T-helper 22 cell (primary cell): ENCODE measurements around the gene ITIH5.

Experiments used
- DNase-seq: peaks from one replicate; pipeline ENCODE4 v3.0.0-alpha.2; 2020; ENCODE audit warnings: low read depth

ITIH5 gene

GRCh38 chr10:7547206-7547605 lies 119.6 kb downstream of the ITIH5 start:
- no peak for DNase-seq

GRCh38 chr10:7546385-7546967 lies 120.3 kb downstream of the ITIH5 start:
- DNase-seq, result no peak

- no peak for DNase-seq
Measured at GRCh38 chr10:7545792-7546191, 121.0 kb downstream of the ITIH5 start.

- DNase-seq, result no peak
Measured at GRCh38 chr10:7545261-7545660, 121.5 kb downstream of the ITIH5 start.

- no peak for DNase-seq
Measured at GRCh38 chr10:7544203-7544602, 122.6 kb downstream of the ITIH5 start.

GRCh38 chr10:7542189-7542914 lies 124.4 kb downstream of the ITIH5 start:
- no peak for DNase-seq

DNA sequence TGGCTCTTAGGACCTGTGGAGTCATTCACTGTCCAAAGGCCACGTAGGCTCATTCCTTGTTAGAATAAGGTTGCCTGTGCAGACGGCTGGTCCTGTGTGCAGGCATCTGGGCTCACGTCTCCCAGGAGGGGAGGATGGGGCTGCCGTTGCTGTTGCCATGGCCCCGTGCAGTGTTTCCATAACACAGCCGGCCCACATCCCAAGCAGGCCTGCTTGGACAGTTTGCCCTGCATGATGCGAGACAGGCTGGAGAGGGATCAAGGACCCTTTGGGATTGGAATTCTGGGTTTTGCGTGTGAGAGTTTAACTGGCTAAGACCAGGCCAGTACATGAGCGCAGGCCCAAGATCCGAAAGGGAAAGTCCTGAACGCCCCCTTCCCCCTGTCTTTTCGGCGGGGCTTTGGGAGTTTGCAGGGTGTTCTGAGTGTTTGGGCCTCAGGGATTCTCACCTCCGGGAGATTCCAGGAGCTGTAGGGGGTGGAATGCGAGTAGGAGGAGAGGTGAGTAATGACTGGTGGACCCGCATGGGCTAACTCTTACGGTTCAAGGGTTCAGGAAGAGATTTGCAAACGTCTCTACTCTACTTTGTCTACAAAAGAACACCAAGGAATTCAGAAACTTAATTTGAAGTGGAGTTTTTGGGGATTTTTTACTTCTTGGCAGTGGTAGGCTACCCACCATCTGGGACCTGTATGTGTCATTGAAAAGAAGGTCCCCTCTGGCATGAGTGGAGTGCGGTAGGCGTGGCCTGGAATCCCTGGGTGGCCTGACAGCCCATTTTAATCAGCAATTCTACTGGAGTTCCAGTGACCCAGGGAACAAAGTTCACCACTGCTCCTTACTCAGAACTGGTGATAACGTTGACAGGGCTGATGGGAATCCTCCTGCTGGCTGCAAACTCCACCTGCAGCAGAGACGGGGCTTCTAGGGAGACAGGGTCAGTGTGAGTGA lies 125.4 kb downstream of the ITIH5 start:
- DNase-seq, result no peak

DNA sequence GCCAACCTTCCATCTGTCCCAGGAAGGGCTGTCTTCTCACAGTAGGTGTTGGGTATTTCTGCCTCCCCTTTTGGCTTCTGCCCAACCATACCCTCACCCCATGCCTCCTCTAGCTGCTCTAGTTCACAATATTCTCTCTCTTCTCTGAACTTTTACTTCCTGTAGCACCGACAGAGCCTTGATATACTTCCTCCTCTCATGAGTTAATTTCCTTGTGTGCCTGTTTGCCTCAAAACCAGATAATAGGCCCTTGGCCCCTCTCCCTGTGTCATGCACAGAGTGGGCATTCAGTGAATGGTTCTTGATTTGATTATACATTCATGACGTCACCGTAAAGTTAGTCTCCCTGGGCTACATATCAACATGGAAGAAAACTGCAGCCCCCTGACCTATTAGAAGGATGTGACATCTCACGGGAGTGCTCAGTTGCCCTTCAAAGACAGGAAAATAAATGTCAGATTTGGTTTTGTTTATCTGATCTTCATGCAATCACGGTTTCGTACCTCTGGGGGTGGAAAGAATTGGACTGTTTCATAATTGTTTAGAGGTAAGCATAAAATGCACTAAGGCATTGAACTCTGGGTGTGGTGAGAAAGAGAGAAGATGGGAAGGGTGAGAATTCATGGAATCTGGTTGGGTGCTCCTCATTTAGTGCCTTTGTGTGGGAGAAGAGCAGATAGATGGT lies 127.7 kb downstream of the ITIH5 start:
- DNase-seq, result no peak

- DNase-seq, result no peak
Measured at GRCh38 chr10:7537126-7537525, 129.6 kb downstream of the ITIH5 start.

GRCh38 chr10:7534480-7534852 lies 132.3 kb downstream of the ITIH5 start:
- no peak for DNase-seq

DNA sequence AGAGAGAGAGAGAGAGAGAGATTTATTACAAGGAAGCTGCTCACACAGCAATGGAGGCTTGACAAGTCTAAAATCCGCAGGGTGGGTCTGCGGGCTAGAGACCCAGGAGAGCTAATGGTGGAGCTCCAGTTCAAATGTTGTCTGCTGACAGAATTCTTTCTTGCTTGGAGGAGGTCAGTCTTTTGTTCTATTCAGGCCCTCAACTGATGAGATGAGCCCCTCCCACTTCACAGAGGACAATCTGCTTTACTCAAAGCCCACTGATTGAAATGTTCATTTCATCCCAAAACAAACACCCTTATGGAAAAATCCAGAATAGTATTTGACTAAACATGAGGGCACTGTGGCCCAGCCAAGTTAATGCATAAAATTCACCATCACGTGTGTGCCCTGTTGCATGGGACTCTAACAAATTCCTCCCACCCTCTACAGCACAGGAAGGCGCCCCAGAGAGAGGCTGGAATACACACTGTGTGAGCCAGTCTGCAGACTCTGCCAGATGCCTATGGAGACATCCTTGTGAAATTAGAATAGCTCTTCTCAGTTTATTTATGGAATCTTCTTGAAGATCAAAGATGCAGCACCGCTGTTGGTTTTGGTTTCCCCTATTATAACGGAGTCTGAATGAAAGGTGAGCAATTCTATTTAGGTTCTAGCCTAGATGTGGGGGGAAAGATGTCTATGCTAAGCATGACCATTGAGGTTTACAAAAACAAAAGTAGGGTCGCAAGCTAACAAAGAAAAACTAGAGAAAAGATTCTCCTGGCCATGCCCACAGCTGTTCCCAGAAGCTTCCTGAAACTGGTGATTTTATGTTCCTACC lies 132.9 kb downstream of the ITIH5 start:
- no peak for DNase-seq

DNA sequence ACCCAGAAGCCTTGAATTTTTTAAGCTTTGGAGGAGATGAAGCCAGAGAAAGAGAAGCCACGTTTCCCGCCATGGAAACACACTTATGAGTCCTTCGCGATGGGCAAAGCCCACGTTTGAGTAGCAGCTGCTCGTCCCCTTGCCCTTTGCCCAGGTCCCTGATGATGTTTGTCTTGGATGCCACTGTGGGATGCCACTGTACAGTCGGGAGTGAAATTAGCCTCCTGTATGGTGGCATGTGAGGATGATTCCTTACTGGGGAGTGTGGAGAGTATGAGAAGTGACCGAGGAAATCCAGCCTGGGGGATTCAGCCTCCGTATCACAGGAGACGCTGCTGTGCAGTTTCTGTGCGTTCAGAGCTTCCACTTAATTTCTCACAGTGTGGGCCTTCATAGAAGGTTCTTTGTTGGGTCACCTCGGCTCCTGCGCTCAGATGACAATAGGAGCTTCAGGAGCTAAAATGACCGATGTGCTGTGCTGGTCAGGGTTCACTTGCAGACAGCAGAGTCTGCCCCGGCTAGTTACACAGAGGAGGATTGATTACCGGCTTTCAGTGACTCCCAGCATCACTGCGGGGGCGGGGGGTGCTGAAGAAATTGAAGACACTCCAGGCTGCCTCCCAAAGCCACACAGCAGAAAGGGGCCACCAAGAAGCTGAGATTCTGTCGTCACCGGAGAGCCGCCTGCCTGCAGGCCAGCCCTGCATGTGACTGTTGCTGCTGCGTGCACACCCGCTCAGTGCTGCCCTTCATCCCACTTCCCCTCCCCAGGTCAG lies 133.9 kb downstream of the ITIH5 start:
- no peak for DNase-seq

DNA sequence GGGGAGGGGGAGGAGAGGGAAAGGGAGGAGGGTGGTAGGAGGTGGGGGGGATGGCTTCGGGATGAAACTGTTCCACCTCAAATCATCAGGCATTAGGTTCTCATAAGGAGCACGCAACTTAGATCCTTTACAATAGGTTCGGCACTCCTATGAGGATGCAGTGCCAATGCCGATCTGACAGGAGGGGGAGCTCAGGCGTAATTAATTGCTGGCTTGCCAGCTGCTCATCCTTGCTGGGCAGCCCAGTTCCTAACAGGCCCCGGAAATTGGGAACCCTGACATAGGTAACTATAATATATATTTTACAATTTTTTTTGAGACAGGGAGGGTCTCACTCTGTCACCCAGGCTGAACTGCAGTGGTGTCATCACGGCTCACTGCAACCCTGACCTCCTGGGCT lies 137.1 kb downstream of the ITIH5 start:
- no peak for DNase-seq

- no peak for DNase-seq
Measured at GRCh38 chr10:7527468-7527867, 139.3 kb downstream of the ITIH5 start.

DNA sequence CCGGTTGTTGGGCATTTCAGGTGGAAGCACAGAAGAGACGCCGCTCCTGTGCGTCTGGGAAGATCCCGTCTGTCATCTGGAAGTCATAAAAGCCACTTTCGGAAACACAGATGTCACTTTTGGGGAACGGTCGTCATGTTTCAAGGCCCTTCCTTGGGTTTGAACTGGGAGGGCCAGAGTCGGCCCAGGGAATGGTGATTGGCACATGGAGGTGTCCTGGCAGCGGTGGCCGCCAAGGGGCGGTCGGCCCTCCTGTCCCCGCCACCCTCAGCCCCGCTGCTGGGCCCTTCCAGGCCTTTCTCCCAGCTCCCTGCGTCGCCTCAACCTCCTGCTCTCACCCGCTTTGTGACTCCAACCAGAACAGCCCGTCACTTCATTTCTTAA lies 140.8 kb downstream of the ITIH5 start:
- no peak for DNase-seq

DNA sequence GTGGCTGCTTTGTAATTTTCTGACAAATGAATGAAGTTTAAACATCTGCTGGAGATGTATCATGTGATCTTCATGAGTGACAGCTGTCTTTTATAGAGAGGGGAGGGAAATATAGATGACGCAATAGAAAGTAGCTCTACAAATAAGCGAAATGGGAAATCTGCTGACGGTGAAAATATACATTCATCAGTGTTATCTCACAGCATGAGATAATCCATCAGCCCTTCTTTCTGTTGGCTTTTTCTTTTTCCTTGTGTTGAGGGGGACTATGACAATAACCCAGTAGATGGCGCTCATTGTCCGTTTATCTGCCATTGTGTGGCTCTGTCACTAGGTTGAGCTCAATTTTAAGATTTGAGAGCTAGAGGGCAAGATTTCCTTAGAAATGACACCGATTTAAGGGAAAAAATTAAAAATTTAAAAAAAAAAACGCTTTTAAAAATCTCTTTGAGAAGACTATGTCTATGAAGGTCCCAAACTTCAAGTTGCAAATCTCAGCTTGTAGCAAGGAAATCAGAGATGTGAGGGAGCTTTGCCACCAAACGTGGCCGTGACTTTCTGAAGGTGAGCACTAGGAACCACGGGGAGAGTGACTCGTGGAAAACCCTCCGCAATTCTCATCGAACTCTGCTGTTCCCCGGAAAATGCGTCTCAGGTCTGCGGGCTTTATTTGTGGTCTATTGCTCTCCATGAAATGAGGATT lies 141.3 kb downstream of the ITIH5 start:
- DNase-seq, result no peak

- DNase-seq, result no peak
Measured at GRCh38 chr10:7523656-7524055, 143.1 kb downstream of the ITIH5 start.

GRCh38 chr10:7520507-7521485 lies 146.0 kb downstream of the ITIH5 start:
- DNase-seq, result no peak

GRCh38 chr10:7519351-7519750 lies 147.4 kb downstream of the ITIH5 start:
- no peak for DNase-seq
